DMS79 (cell line): ENCODE results near the gene HMBS.
A peak's percentile ranks its signal among the peaks of the same experiment; 100 is the strongest.

Experiments
- DNase-seq: peaks from one replicate; lab custom pipeline; 2025; lab: John Stamatoyannopoulos, UW

The HMBS gene

DNA sequence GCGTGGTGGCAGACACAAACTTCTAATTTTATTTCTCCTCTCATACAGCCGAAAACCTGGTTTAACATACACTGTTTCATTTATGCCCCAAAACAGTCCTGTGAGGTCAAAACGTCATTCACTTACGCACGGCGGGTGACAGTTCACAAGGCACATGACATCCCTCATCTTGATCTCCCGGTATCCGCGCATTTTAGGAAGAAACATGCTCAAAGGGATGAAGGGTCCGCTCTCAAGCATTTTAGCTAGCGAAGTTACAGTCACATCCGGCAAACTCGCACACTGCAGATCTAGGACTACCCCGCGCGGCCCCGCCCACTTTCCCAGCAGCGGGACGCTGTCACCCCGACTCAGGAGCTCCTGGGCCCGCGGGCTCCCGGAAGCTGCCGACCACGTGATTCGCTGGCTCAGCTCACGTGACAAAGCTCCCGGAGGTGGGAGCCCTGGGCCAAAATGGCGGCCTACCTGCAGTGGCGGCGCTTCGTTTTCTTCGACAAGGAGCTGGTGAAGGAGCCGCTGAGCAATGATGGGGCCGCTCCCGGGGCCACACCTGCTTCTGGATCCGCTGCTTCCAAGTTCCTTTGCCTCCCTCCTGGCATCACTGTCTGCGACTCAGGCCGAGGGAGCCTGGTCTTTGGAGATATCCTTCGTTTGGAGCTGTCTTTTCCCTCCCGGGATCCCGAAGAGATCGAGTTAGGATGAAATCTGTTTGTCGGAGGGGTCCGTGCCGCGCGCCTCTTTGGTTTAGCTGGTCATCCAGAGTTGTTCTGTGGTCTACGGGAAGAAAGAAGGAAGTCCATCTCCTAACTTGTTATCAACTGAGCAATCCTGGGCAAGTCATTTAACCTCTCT is 17.1 kb upstream of the HMBS start, which contains the start of gene VPS11:
Gene VPS11 (plus strand): TSS at position 448 of the 852 bp plus-strand sequence. CDS start 6 bp downstream, at position 454.
- peak; percentile 94 for DNase-seq

DNA sequence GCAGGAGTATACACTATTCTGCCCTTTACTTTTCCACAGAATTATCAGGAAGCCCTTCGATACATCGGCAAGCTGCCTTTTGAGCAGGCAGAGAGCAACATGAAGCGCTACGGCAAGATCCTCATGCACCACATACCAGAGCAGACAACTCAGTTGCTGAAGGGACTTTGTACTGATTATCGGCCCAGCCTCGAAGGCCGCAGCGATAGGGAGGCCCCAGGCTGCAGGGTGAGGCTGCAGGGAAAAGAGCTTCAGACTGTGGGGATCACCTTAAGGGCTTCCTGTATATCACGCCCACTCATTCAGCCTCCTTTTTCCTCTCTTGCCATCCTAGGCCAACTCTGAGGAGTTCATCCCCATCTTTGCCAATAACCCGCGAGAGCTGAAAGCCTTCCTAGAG is 6.8 kb upstream of the HMBS start:
- no peak for DNase-seq

DNA sequence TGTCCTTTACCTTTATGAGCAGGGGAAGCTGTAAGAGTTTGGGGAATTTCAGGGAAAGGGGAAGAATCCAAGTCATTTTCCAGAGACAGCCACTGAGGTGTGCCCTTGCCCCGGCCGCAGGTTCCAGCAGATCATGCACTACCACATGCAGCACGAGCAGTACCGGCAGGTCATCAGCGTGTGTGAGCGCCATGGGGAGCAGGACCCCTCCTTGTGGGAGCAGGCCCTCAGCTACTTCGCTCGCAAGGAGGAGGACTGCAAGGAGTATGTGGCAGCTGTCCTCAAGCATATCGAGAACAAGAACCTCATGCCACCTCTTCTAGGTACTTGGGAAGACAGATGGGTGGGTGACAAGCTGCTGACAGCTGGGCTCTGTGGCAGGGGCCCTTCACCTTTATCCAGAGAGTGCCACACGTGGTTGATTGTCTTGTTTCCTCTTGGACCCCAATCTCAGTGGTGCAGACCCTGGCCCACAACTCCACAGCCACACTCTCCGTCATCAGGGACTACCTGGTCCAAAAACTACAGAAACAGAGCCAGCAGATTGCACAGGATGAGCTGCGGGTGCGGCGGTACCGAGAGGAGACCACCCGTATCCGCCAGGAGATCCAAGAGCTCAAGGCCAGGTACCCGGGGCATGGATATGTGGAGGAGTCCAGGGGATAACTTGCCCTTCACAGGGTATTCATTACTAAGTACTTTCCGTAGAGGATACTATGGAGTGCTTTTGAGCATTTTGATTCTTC is 5.8 kb upstream of the HMBS start:
- no peak for DNase-seq

DNA sequence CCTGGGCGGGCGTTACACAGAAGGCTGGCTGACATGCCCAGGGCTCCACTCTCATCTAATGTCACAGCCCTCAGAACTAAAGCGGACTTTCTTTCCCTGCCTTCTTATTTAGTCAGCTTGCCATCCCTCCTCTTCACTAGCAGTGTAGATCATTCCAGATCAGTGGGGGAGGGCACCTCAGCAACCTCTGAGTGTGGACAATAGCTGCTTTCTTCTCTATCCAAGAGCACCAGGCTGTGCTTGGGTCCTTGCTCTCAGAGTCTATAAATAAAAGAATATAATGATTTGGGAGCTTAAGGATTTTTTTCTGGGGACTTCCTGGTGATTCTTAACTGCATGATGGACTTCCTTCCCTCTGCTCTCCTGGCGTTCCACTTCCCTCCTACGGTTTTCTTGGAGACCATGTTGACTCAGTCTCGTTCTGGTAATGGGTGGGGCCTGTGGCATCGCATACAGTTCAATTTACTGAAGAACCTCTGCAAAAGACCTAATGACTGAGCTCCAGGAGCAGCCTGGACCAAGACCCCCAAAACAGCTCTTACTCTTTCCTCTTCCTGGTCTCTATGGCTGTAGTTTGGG is 2.9 kb upstream of the HMBS start:
- DNase-seq, result no peak

DNA sequence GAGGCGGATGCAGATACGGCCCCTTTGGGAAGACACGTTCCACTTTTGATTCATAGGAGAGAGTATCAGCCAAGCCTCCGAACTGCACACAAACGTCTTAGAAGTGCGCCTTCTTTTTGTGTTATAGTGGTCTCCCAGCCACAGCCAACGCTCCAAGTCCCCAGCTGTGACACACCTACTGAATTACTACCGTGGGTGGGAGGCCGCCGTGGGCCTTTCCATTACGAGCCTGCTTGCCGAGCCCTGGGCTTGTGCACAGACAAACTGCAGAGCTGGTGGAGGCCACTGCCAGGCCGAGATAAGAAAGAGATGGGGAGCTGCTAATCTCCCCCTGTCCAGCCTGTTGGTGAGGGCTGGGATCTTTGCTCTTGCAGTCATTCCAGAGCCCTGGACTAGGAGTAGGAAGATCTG is 761 bp downstream of the HMBS start:
- DNase-seq, result no peak

DNA sequence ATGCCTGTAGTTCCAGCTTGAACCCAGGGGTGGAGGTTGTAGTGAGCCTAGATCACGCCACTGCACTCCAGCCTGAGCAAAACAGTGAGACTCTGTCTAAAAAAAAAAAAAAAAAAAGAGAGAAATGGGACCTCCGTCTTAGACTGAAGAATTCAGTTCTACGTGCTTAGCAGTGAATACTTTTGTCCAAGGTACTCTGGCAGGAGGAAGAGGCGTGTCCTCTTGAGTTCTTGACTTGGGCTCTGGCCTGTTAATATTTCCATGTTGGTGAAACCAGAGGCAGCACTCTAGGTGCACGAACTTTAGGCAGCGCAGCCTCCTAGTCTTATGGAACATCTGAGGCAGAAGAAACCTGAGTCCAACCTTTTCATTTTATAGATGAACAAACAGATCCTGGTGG is 2.4 kb downstream of the HMBS start:
- DNase-seq, result no peak

DNA sequence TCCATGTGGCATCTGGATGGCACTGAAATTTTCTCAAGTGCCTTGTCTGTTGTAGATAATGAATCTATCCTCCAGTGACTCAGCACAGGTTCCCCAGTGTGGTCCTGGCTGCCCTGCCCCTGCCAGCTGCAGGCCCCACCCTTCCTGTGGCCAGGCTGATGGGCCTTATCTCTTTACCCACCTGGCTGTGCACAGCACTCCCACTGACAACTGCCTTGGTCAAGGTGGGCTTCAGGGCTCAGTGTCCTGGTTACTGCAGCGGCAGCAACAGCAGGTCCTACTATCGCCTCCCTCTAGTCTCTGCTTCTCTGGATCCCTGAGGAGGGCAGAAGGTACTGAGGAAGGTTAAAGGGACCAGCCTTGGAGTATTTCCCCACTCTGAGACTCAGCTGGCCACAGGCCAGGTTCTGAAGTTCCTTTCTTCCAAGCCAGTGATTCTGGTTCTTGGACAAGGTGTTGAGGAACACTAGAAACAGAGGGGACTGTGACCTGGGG is 3.1 kb downstream of the HMBS start:
- no peak for DNase-seq

DNA sequence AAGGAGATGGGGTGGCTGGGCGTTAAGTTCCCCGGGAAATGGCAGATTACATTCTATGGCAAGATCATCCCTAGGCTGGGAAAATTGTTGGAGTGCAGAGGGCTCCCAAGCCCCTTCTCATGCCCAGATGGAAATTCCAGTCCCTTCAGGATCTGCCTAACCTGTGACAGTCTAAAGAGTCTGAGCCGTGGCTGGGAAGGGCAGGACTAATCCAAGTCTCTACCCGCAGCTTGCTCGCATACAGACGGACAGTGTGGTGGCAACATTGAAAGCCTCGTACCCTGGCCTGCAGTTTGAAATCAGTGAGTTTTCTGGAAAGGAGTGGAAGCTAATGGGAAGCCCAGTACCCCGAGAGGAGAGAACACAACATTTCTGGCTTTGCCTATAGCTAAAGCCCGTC is 3.7 kb downstream of the HMBS start:
- DNase-seq, result no peak

DNA sequence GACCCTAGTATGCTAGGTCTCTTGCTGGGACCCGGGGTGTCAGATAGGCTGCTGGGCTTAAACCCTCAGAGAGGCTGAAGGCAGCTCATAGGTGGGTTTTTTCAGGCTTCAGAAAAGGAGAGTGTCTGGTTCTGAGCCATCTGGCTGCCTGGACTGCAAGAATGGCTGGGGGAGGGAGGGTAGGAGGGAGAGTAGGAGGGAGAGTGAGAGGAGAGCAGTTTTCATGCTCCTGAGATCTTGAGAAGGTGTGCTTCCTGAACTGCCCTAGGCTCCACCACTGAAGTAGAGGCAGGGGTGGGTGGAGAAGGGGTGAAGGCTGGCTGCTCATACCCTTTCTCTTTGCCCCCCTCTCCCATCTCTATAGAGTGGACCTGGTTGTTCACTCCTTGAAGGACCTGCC is 4.6 kb downstream of the HMBS start:
- DNase-seq, result no peak

DNA sequence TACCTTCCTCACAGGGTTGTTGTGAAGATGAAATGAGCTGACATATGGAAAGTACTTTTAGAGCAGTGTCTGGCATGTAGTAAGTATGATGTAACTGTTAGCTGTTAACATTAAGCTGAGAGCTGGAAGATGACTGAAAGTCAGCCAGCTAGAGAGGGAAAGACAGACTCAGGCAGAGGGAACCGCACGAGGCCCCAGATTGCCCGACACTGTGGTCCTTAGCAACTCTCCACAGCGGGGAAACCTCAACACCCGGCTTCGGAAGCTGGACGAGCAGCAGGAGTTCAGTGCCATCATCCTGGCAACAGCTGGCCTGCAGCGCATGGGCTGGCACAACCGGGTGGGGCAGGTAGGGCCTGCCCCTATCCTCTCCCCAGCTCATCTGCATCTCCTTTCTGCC is 6.5 kb downstream of the HMBS start:
- no peak for DNase-seq

DNA sequence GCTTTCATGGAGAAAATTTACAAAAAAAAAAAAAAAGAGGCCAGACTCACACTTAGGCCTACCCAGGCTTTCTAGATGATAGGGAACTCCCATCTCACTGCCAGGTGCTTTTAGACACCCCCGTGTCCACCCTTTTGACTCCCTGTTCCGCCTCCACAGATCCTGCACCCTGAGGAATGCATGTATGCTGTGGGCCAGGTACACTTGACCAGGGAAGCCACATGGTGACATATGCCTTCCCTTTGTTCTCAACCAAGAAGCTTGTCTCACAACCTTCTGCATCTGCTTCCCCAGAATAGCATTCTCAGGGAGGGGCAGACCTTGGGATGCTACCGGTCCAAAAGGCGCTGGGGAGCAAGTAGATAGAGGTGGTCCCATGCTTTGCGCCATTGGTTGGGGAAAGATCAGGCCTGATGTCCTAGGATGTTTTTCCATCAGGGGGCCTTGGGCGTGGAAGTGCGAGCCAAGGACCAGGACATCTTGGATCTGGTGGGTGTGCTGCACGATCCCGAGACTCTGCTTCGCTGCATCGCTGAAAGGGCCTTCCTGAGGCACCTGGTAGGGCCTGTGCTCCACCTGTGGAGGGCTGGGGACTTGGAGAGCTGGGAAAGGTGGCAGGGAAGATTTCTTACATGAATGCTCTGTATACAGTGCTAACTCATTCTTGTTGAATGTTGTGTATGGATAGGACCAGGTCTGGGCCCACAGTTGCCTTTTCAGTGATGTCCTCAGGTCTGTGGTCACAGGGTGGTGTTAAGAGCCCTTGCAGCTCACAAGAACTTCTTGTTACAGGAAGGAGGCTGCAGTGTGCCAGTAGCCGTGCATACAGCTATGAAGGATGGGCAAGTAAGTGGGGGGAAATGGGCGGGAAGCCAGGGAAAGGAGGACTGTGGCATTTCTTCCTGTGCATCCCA is 7.5 kb downstream of the HMBS start:
- peak; percentile 40 for DNase-seq

DNA sequence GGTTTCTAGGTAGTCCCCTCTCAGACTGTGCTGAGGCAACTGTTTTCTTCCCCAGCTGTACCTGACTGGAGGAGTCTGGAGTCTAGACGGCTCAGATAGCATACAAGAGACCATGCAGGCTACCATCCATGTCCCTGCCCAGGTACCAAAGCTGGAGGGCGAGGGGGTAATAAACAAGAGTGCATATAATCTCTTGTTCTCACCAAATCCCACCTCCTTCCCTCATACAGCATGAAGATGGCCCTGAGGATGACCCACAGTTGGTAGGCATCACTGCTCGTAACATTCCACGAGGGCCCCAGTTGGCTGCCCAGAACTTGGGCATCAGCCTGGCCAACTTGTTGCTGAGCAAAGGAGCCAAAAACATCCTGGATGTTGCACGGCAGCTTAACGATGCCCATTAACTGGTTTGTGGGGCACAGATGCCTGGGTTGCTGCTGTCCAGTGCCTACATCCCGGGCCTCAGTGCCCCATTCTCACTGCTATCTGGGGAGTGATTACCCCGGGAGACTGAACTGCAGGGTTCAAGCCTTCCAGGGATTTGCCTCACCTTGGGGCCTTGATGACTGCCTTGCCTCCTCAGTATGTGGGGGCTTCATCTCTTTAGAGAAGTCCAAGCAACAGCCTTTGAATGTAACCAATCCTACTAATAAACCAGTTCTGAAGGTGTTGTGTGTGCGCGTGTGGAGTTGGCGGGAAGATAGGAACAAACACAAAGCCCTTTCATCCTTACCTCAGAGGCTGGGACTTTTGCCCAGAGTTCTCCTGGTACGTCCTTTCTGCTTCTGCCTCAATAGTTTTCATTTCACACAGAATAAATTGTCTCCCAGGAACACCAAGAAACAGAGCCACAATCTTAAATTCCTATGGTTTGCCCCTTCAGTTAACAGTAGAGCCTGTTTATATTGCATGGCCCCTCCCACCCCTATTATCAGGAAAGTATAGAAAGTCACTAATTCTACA is 8.5 kb downstream of the HMBS start:
- DNase-seq, result no peak

DNA sequence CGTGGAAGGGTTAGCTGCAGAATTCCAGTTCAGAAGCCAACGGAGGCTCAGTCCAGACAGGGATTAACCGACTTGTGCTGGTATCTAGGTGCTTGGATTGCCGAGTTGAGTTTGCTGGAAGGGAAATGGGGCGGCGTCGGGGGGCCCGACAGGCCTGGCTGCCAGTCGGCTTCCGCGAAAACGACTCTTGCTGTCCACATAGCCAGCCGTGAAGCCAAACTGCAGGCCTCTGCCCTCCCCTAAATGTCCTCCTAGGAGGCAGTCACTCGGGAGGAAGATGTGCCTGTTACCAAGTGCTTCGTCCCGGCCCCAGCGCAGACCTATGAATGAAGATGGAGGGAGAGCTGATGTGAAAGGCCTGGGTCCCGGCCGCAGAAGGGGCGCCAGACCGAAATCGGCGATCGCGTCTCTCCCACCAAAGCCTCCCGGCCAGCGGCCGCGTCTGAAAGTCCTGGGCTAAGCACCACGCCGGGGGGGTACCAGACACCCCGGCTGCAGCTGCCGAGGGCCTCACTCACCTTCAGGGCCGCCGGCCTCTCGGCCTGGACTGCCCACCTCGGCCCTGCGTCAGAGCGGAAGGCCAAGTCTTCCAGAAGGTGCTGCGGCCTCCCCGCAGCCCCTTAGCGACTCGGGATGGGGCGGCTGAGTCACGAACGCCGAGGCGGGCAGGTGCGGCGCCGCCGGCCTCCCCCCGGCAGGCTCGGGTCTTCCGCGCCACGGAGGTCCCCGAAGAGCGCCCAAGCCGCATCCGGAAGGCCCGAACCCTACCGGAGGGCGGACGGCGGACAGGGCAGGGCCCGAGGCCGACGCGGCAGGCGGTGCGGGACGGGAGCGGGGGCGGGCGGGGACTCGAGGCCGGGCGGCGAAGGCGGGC is 9.5 kb downstream of the HMBS start:
- no peak for DNase-seq

DNA sequence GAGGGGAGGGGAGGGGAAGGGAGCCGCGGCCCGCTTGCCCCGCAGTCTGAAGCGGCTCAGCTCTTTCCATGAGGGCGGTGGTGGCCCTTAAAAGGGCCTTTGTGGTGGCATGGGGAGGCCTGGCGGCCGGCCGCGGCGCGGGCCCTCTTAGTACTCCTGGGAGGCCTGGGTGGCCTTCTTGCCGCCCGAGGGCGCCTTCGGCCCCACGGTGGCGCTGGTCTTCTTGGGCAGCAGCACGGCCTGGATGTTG is 10.1 kb downstream of the HMBS start:
- no peak for DNase-seq

DNA sequence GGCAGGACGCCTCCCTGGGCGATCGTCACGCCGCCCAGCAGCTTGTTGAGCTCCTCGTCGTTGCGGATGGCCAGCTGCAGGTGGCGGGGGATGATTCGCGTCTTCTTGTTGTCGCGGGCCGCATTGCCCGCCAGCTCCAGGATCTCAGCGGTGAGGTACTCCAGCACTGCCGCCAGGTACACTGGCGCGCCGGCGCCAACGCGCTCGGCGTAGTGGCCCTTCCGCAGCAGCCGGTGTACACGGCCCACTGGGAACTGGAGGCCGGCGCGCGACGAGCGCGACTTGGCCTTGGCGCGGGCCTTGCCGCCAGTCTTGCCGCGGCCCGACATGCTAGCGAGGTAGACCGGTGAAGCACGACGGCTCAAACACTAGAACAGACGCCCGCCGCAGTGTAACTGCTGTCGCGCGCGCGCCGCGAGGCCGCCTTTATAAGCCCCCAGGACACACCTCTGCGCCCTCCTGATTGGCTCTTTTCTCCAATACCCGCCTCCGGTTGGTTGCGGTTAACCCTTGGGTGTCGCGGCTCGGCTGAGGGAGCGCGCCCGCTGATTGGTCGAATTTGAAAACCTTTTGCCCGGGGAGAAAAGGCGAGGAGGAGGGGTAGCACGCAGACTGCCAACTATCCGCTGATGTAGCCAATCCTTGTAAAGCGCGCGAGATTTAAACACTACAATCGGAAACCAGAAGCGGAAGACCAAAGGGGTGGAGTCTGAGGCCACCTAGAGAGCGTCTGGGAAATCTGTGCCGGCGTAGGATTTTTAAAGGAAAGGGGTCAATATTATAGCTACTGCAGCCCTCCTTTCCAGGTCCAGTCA is 10.6 kb downstream of the HMBS start:
- DNase-seq, result peak; percentile 99

DNA sequence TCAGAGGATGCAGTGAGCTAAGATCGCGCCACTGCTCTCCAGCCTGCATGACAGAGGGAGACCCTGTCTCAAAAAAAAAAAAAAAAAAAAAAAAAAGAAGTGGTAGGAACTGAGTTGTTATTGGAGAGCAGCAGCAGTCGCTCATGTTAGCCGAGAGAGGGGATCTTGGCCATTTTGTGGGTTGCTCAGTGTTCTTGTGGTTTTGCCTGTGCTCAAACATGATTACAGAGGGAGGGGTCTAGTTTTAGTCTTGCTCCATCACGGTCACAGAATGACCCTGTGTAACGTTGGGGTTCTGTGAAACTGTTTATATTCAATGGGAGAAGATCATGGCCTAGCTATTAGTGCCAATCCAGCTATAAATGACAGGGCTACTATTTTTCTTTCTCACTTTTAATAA is 15.0 kb downstream of the HMBS start:
- DNase-seq, result no peak

DNA sequence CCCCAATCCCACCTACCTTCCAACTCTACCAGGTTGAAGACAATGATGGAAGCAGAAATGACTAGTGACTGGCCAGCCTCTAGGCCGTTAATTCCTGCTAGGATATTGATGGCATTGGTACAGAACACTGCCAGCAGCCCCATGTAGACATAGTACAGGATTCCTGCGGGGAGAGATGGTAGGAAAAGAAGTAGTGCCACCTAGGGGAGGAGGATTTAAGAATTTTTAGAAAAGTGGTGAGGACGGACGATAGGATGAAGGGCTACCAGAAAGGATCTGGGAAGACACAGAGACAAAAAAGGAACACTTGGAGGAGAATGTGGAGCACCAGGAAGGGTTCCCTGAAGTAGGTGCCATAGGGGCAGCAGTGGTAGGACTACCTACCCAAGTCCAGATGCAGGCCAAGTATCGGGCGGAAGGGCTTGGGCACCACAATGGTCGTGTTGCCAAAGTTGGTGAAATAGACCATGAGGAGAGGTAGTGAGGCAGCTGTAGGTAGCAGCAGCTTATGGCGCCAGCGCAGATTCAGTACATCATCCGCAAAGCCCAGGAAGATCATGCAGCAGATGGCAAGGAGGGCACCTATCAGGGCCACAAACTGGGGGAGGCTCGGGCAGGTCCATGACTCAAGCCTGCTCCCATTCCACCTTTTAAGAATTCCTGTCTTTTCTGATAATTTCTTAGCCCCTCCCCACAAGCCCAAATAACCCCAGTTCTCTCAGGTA is 15.7 kb downstream of the HMBS start:
- no peak for DNase-seq
